A204.1 (cell line): ENCODE measurements around the gene CNGB1.
"Not testable (repeated sequence)": the region's sequence is repeated elsewhere in the genome, so short reads cannot be mapped to it uniquely, and the experiment has no call there.

ENCODE experiments used
- FAIRE-seq: peaks from 2 replicates; lab custom pipeline; 2012; peaks lifted over from hg19 to GRCh38; lab: Jason Lieb, UNC

CNGB1 gene

DNA sequence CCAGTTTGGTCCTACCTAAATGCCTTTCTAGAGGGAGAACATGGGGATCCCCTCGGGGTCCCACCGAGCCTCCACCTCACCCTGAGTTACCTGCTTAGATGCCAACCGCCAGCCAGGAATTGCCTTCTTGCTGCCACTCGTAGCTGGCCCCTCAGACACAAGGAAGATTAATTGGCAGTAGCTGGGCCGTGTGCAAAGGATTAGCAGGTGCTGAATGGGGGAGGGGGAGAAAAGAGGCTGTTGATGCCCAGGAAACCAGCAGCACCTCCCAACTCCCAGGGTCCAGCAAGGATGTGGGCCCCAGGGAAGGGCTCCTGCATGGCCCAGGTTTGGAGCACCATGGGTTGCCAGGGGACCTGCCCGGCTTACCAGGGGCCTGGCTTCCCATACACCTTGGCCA is at the start of gene CNGB1:
CNGB1 (minus strand) TSS at position 159 of the 400 bp plus-strand sequence. CDS start 3,842 bp downstream, outside the sequence.
- no peak for FAIRE-seq

DNA sequence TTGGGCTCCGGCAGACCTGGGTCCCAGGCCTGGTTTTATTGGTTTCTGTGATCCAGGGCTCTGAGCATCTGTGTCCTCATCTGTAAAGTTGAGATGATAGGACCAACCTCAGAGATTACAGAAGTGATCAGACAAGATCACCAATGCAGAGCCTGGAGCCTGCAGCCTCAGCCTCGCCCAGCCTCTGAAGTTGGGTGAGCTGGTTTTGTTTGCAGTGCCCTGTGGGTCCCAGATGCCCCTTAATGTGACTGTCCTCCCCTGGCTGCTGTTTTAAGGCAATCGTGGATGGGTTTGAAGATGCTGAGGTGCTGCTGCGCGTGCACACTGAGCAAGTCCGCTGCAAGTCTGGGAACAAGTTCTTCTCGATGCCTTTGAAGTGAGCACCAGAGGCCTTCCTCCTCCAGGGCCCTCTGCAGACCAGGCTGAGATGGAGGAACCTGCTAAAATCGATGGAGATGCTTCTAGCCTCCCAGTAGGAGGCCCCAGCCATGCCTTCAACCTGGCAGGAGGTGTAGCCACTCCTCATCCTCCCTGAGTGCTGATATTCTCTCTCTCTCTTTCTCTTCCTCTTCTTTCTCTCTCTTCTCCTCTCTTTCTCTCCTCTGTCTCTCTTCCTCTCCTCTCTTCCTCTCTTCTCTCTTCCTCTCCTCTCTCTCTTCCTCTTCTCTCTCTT is 49.1 kb upstream of the CNGB1 start:
- no peak for FAIRE-seq

DNA sequence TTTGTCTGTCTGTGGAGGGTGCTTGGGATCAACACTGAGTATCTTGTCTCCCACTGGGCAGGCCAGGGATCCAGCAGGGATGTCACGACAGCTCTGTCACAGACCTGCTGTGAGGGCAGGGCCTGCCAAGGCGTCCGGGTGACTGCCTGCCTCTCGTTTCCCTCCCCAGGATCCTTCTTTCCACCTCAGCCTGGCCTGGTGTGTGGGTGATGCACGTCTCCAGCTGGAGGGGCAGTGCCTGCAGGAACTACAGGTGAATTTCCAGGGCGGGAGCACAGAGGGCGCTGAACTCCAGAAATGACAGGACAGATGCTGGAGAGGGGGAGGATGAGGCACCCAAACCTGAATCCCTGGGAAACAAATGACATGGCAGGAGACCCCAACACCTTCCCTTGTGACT is 47.9 kb upstream of the CNGB1 start:
- FAIRE-seq = no peak

GRCh38 chr16:58016840-58017446 is 46.0 kb upstream of the CNGB1 start:
- FAIRE-seq = no peak

DNA sequence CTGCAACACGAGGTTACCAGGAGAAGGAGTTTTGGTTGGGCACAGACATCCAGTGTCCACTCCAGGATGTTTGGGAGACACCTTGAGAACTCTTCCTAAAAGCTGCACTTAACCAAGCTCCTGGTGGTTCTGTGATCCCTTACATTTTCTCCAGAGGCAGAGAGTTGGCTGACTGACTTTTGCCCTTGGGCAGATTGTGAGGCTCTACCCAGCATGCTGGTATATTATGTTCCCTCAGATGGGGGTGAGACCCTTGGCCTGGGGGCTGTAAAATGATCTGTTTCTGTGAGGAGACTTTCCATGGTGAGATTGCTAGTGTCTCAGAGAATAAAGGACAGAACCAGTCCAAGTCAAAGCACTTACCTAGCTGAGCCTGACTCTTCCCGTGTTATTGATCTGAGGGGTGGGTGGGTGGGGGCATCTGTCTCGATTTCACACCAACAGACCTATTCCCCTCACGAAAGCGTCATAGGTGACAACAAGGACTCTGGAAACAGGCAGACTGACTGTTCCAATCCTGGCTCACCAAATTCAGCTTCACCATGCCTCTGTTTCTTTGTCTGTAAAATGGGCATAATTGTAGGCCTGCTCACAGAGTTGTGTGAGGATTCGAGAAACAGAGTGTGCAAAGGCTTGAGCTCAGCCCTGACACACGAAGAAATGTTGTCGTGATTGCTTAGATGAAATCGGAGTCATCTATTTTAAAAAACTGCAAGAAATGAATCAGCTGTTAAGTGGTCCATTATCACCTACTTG is 42.5 kb upstream of the CNGB1 start:
- FAIRE-seq = no peak

GRCh38 chr16:58012481-58012880 is 41.6 kb upstream of the CNGB1 start:
- no peak for FAIRE-seq

GRCh38 chr16:58011652-58012051 is 40.7 kb upstream of the CNGB1 start:
- no peak for FAIRE-seq

- FAIRE-seq = no peak
These were observed 40.0 kb upstream of the CNGB1 start for GRCh38 chr16:58010886-58011285.

DNA sequence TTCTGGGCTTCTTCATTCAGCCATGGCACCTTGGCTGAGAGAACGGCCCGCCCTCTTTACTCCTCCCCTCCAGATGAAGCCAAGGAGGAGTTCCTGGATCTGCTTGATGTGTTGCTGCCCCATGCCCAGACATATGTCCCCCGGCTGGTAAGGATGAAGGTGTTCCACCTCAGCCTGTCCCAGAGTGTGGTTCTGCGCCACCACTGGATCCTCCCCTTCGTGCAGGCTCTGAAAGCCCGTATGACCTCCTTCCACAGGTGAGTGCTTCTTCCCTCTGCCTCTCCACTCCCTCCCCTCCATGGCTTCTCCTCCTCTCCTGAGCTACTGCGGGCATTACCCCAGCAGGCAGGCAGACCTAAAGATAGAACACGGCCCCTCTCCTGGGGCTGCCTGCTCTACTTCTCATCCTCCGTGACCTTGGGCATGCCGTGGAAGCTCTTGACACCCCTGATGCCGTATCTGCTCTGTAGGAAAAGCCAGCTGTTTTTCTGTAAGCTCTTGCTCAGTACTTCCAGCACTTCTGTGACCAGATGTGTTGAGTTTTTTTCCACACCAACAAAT is 39.0 kb upstream of the CNGB1 start:
- FAIRE-seq = no peak

DNA sequence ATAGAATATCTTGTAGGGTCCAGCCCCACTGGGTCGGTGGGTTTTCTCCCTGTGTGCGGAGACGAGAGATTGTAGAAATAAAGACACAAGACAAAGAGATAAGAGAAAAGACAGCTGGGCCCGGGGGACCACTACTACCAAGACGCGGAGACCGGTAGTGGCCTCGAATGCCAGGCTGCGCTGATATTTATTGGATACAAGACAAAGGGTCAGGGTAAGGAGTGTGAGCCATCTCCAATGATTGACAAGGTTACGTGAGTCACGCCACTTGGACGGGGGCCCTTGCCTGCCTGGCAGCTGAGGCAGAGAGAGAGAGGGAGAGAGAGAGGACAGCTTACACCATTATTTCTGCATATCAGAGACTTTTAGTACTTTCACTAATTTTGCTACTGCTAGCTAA is 33.8 kb upstream of the CNGB1 start:
- FAIRE-seq = not testable (repeated sequence)

GRCh38 chr16:58002936-58003335 is 32.0 kb upstream of the CNGB1 start:
- no peak for FAIRE-seq

DNA sequence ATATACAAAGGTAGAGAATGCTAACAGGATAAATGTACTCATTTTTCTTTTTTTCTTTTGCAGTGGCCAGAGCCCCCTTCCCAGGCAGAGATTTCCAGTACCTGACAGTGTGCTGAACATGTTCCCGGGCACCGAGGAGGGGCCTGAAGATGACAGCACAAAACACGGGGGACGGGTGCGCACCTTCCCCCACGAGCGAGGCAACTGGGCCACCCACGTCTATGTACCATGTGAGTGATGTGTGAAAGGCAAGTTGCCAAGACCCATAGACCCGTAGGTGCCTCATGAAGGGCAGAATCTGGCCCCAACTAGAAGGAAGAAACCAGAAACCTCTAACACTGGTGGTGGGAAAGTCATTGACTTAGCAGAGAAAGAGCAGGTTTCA is 31.5 kb upstream of the CNGB1 start:
- no peak for FAIRE-seq

GRCh38 chr16:58001781-58002415 is 31.0 kb upstream of the CNGB1 start:
- FAIRE-seq = no peak

DNA sequence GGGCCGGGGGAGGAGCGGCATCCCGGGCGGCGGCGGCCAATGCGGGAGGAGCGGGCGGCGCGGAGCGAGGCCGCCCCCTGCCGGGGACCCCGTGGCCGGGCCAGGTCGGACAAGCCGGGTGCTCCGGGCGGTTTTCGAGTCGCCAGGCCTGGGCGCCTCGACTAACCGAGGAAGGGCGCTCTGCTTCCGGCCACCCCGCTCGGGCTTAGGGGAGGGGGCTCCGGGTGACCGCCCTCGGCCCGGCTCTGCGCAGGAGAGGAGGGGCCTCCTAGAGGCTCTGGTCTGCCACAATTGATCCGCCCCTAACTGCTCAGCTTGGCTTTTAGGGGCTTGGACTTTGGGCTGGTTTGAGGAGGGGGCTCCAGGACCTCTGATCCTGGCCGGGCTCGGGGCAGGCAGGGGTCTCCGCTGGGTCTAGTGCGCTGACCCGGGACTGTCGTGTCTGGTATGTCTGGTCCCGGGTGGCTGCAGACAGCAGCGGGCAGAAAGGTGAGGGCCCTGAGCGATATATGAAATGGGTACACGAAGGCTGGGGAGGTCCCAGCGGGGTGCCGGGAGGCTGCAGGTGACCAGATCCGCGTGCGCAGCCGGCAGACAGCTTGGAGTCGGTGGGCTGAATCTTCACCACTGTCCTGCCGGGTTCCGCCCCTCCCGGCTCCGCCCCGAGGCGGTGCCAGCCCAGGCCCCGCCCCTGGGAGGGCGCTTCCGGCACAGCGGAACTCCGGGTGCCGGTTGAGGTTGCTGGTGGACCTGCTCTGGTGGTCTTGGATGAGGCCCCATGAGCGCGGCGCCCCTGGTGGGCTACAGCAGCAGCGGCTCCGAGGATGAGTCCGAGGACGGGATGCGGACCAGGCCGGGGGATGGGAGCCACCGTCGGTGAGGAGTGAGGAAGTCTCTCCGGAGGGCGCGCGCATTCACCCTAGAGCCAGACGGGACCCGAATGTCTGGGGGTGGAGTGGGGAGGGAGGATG is 30.1 kb upstream of the CNGB1 start, which contains the start of gene USB1:
USB1 (plus strand) TSS at position 702 of the 971 bp plus-strand sequence; CDS start at position 779, 77 bp downstream.
- no peak for FAIRE-seq

DNA sequence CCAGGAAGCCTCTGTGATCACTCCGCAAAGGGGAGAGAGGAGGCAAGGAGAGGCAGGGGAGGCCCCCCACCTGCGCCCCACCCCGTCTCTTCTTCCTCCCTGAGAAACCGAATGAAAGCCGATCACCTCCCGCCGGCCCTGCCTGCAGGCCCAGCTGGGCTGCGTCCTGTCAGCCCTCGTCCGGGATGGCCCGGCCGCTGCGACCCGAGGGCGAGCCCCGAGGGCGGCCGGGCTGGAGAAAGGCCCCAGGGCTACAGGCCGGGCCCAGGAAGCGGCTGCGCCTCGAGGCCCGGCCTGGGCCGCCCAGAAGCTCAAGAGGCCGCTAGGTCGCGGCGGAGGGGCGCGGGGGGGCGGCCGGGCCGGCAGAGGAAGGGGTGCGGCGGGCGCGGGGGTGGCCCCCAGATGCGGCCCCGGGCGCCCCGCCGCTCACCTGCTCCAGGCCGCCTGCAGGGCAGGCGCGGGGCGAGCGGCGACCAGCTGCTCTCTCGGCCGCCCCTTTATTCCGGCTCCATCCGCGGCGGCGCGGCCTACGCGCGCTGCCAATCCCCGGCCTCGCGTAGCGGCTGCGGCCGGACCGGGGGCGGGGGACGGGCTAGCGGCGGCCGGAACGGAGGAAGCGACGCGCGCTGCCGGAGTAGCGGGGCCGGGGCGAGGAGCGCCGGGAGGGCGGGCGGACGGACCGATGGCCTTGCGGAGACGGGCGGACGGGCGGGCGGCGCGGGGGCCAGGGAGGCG is 29.2 kb upstream of the CNGB1 start, which contains the start of gene ZNF319:
ZNF319 (minus strand) TSS at position 702 of the 735 bp plus-strand sequence. CDS start 2,407 bp downstream, outside the sequence.
- no peak for FAIRE-seq

GRCh38 chr16:57999366-57999970 is 28.5 kb upstream of the CNGB1 start:
- FAIRE-seq = no peak

- FAIRE-seq = no peak
These were observed 28.1 kb upstream of the CNGB1 start for GRCh38 chr16:57998992-57999365.

- FAIRE-seq = no peak
These were observed 27.6 kb upstream of the CNGB1 start for GRCh38 chr16:57998486-57998885.

- no peak for FAIRE-seq
These were observed 26.8 kb upstream of the CNGB1 start for GRCh38 chr16:57997528-57998265.
